ENCODE measurements around the gene CKB. TPM values are rescaled to one million over a fixed set of nuclear protein-coding genes. Genes with fewer than 3 reads are reported as not detected.

The CKB gene
- total and polyA plus RNA-seq, 9 of the 15 experiments (the other 6 are each of a cell fraction or from before 2014, with no cell fraction given), result 23.9 to 692 (median 132) TPM

GRCh38 chr14:103510724-103511693, 11.6 kb downstream of the CKB start:
- intact Hi-C loops (cut with micrococcal nuclease), result no loop called here
- WGBS (ENCODE audit: insufficient coverage, low coverage, missing lambda C conversion rate), result 92% methylated on average over 14 of the region's 26 CpGs
- Histone ChIP-seq H3K4me3 (no peak overlapping the region), H3K9ac (ENCODE audit: insufficient read depth in 1 of 2, low read depth in 2 of 2, low read length in 2 of 2) (no peak overlapping the region), H2AFZ (ENCODE audit: low read depth, low read length) (no peak overlapping the region), H3K9me3 (replicated peaks; ENCODE audit: control insufficient read depth, insufficient read depth, low read depth, low read length) (no peaks in the 10 kb centered on the region), H3K27ac (ENCODE audit: extremely low read depth, low read depth, low read length) (no peak overlapping the region), H3K4me2 (ENCODE audit: insufficient read depth, low read length) (no peak overlapping the region), H4K20me1 (replicated peaks; ENCODE audit: control insufficient read depth, insufficient read depth, low read length) (no peaks in the 10 kb centered on the region), H3K27me3 (ENCODE audit: control insufficient read depth in 2 of 2, insufficient read depth in 2 of 2, low read length in 2 of 2) (no peaks in the 10 kb centered on the region), H3K79me2 (ENCODE audit: control insufficient read depth, insufficient read depth, low read length) (no peaks in the 10 kb centered on the region), H3K4me1 (replicated peaks in 1 of 2; ENCODE audit: control insufficient read depth in 2 of 2, insufficient read depth in 2 of 2, low read length in 2 of 2) (peaks cover 0 to 16% of the 10 kb centered on the region in 2 experiments; a peak in 2 of 5 replicates), H3K9me1 (ENCODE audit: control insufficient read depth, insufficient read depth, low read length) (no peaks in the 10 kb centered on the region), H3K36me3 (ENCODE audit: control insufficient read depth, insufficient read depth, low read length) (peaks cover 22% of the 10 kb centered on the region; the same call in 2 of the 3 replicates)
- ATAC-seq (no peak), DNase-seq (ENCODE audit: extremely low read depth in 1 of 4, low spot score in 3 of 4) (no peak), FAIRE-seq (no peak)
- in situ Hi-C loops (cut with MboI), result no loop called here
- TF ChIP-seq POLR2G (IDR thresholded peaks at IDR 0.05; ENCODE audit: low read depth, low read length) (0 out of 2 replicates have a peak, but pooled peaks have one; percentile 9), XRCC5 (IDR thresholded peaks at IDR 0.05; ENCODE audit: low read depth, low read length) (no peak)
- ChIA-PET CTCF (ENCODE audit: low intra/inter-chr PET ratio) (interaction anchor here (0.6 kb wide), 1 partner anchor 126 kb away, joined by 3 read pairs; no protein-coding TSS in a partner anchor), POLR2A (interaction anchor here (0.6 to 2.8 kb wide), 3 partner anchors 11 to 445 kb away, joined by 3 to 12 read pairs (median 3); partner anchors contain the start of gene CKB)
- BruUV-seq (replicated peaks), result no TSS peak
